ENCODE data around the gene AZIN2. TPM values are rescaled to one million over a fixed set of nuclear protein-coding genes. Genes with fewer than 3 reads are reported as not detected.

Gene AZIN2
- total and polyA plus RNA-seq, 9 of the 15 experiments (the other 6 are each of a cell fraction or from before 2014, with no cell fraction given): 0.06 to 0.91 (median 0.42) TPM; not detected in 2

GRCh38 chr1:33127001-33127823 lies 46.3 kb downstream of the AZIN2 start (continued):
- TF ChIP-seq ZNF644 (tag; IDR thresholded peaks at IDR 0.05; ENCODE audit: low read depth): 0 out of 2 replicates have a peak, but pooled peaks have one; percentile 48
- TF ChIP-seq CC2D1A (IDR thresholded peaks at IDR 0.05): peak; percentile 98
- peak; percentile 94 for TF ChIP-seq SPI1 (IDR thresholded peaks at IDR 0.05; ENCODE audit: borderline replicate concordance, low read depth, low read length)
- no peak for TF ChIP-seq ZZZ3 (IDR thresholded peaks at IDR 0.05)
- no peak for TF ChIP-seq ARID2 (IDR thresholded peaks at IDR 0.05)
- TF ChIP-seq E2F1 (CRISPR knock-in tag; IDR thresholded peaks at IDR 0.05): peak; percentile 20; the same call in 1 of the 2 replicates
- peak; percentile 51 for TF ChIP-seq NFIC (IDR thresholded peaks at IDR 0.05)
- peak; percentile 90 for TF ChIP-seq CREM (IDR thresholded peaks at IDR 0.05; ENCODE audit: low read depth)
- TF ChIP-seq ZNF766 (CRISPR knock-in tag; conservative IDR thresholded peaks at IDR 0.05): peak; percentile 60; the same call in 1 of the 2 replicates
- no peak for TF ChIP-seq NR2C2 (CRISPR knock-in tag; IDR thresholded peaks at IDR 0.05)
- peak; percentile 79 for TF ChIP-seq NR2C2 (tag; IDR thresholded peaks at IDR 0.05)
- peak; percentile 30; the same call in 1 of the 2 replicates for TF ChIP-seq ARID4B (CRISPR knock-in tag; IDR thresholded peaks at IDR 0.05)
- no peak for TF ChIP-seq FOXA1 (IDR thresholded peaks at IDR 0.05; ENCODE audit: borderline replicate concordance)

Measured in K562 (cell line).